ENCODE results near the gene TVP23B. TPM values are rescaled to one million over a fixed set of nuclear protein-coding genes. Genes with fewer than 3 reads are reported as not detected.
"Not testable (repeated sequence)": the region's sequence is repeated elsewhere in the genome, so short reads cannot be mapped to it uniquely, and the experiment has no call there.

TVP23B gene
- total RNA-seq, 1 donor from 2014 or later = 42.6 TPM

DNA sequence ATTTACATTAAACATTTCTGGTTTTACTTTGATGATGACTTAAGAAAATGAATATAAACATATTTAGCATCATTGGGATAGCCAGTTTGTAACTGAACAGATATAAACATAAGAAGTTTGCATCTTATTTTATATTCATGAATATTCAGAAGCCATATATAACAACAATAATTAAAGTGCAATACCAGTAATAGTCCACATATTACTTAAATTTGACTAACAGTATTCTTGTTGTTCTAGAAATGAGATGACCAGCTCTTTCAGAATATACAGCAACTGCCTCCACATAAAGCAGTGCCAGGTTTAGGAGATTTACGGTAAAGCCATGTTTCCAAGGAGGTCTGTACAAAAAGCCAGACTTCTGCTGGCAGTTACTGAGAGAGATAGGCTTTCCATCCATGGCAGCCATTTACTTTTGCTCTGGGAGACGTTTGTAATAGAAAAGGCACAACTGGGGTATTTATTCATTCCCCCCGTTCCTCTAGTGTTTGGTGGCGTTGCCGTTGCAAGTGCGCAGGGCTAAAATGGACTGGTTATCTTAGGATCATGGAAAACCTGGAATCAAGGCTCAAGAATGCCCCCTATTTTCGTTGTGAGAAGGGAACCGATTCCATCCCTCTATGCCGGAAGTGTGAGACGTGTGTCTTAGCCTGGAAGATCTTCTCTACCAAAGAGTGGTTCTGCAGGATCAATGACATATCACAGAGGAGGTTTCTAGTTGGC, 37.1 kb upstream of the TVP23B start, which contains the start of gene FBXW10:
FBXW10 (plus strand) TSS at position 356 of the 723 bp plus-strand sequence; CDS start at position 547, 191 bp downstream.
- not testable (repeated sequence) for H3K4me3 Mint-ChIP-seq (ENCODE audit: unreplicated experiment); H3K4me1 ChIP-seq (ENCODE audit: insufficient read depth, low read length); H3K27me3 ChIP-seq (ENCODE audit: insufficient read depth, low read length); H3K36me3 Mint-ChIP-seq (ENCODE audit: low read depth, unreplicated experiment); H3K27ac Mint-ChIP-seq (ENCODE audit: unreplicated experiment); H3K4me3 ChIP-seq (ENCODE audit: insufficient read depth, low read depth, low read length); H3K9ac ChIP-seq (ENCODE audit: low read length); H3K9me3 ChIP-seq (ENCODE audit: insufficient read depth, low read depth, low read length); H3K9me3 Mint-ChIP-seq (ENCODE audit: unreplicated experiment); FAIRE-seq; H3K36me3 ChIP-seq (ENCODE audit: insufficient read depth, low read length); H2AFZ ChIP-seq (ENCODE audit: low read depth, low read length); H3K79me2 ChIP-seq (ENCODE audit: insufficient read depth, low read length); DNase-seq (ENCODE audit: low read depth); H4K20me1 ChIP-seq (ENCODE audit: insufficient read depth, low read length); H3K27me3 Mint-ChIP-seq (ENCODE audit: low read depth, unreplicated experiment); H3K4me1 Mint-ChIP-seq (ENCODE audit: low read depth, unreplicated experiment); H3K27ac ChIP-seq (ENCODE audit: low read depth, low read length)
- peak within 1 kb of the TSS; percentile 65 for H3K4me2 ChIP-seq (ENCODE audit: low read length)

GRCh38 chr17:18744726-18745125, 36.3 kb upstream of the TVP23B start:
- H3K4me2 ChIP-seq (ENCODE audit: low read length); H3K4me3 Mint-ChIP-seq (ENCODE audit: unreplicated experiment); H3K27me3 Mint-ChIP-seq (ENCODE audit: low read depth, unreplicated experiment); DNase-seq (ENCODE audit: low read depth); FAIRE-seq; H3K4me1 ChIP-seq (ENCODE audit: insufficient read depth, low read length); H3K36me3 Mint-ChIP-seq (ENCODE audit: low read depth, unreplicated experiment); H3K36me3 ChIP-seq (ENCODE audit: insufficient read depth, low read length); H3K27me3 ChIP-seq (ENCODE audit: insufficient read depth, low read length); H3K4me3 ChIP-seq (ENCODE audit: insufficient read depth, low read depth, low read length); H3K27ac Mint-ChIP-seq (ENCODE audit: unreplicated experiment); H3K27ac ChIP-seq (ENCODE audit: low read depth, low read length); H3K9ac ChIP-seq (ENCODE audit: low read length); H2AFZ ChIP-seq (ENCODE audit: low read depth, low read length); H3K4me1 Mint-ChIP-seq (ENCODE audit: low read depth, unreplicated experiment); H3K79me2 ChIP-seq (ENCODE audit: insufficient read depth, low read length); H3K9me3 Mint-ChIP-seq (ENCODE audit: unreplicated experiment); H3K9me3 ChIP-seq (ENCODE audit: insufficient read depth, low read depth, low read length); H4K20me1 ChIP-seq (ENCODE audit: insufficient read depth, low read length): not testable (repeated sequence)

DNA sequence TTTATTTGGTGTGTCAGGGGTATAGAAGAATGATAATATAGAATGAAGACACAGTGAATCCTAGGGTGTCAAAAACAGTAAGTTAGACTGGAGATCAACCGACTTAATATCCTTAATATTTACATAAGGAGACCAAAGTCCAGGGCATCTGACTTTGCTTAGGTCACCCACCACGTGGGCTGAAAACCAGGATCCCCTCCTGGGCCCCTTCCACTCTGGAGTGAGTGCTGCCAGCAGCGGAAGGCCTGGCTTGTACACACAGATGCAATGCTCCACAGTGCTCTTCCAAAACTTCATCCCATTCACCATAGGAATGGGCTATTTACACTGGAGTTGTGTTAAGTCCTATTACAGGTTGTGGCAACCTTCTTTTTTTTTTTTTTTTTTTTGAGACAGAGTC, 34.4 kb upstream of the TVP23B start:
- not testable (repeated sequence) for H3K79me2 ChIP-seq (ENCODE audit: insufficient read depth, low read length); DNase-seq (ENCODE audit: low read depth); H3K27ac ChIP-seq (ENCODE audit: low read depth, low read length); H4K20me1 ChIP-seq (ENCODE audit: insufficient read depth, low read length); H3K36me3 Mint-ChIP-seq (ENCODE audit: low read depth, unreplicated experiment); H3K4me3 ChIP-seq (ENCODE audit: insufficient read depth, low read depth, low read length); H3K4me1 ChIP-seq (ENCODE audit: insufficient read depth, low read length); H3K4me3 Mint-ChIP-seq (ENCODE audit: unreplicated experiment); H3K36me3 ChIP-seq (ENCODE audit: insufficient read depth, low read length); H3K4me1 Mint-ChIP-seq (ENCODE audit: low read depth, unreplicated experiment); FAIRE-seq; H3K4me2 ChIP-seq (ENCODE audit: low read length); H3K9me3 ChIP-seq (ENCODE audit: insufficient read depth, low read depth, low read length); H3K27me3 Mint-ChIP-seq (ENCODE audit: low read depth, unreplicated experiment); H3K9ac ChIP-seq (ENCODE audit: low read length); H2AFZ ChIP-seq (ENCODE audit: low read depth, low read length); H3K27me3 ChIP-seq (ENCODE audit: insufficient read depth, low read length); H3K27ac Mint-ChIP-seq (ENCODE audit: unreplicated experiment); H3K9me3 Mint-ChIP-seq (ENCODE audit: unreplicated experiment)

DNA sequence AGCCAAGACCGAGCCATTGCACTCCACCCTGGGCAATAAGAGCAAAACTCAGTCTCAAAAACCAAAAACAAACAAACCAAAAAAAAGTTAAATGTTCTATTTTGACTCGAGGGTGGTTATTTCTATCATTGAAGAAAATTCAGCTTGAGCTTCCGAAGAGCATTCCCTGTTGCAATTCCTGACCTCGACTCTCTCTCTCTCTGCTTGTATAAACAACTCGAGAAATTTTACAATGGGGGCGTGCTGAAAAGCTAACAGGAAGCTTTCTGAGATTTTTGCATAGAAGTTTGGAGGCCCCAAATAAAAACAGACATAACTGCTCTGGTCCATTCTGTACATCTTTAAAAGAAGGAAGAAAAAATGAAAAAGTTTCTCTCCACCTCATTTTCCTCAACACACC, 33.5 kb upstream of the TVP23B start:
- H3K27me3 Mint-ChIP-seq (ENCODE audit: low read depth, unreplicated experiment); H3K27ac Mint-ChIP-seq (ENCODE audit: unreplicated experiment); H3K4me1 Mint-ChIP-seq (ENCODE audit: low read depth, unreplicated experiment); H2AFZ ChIP-seq (ENCODE audit: low read depth, low read length); H3K9me3 ChIP-seq (ENCODE audit: insufficient read depth, low read depth, low read length); H3K4me1 ChIP-seq (ENCODE audit: insufficient read depth, low read length); H3K36me3 Mint-ChIP-seq (ENCODE audit: low read depth, unreplicated experiment); H3K4me3 ChIP-seq (ENCODE audit: insufficient read depth, low read depth, low read length); H3K27me3 ChIP-seq (ENCODE audit: insufficient read depth, low read length); H3K27ac ChIP-seq (ENCODE audit: low read depth, low read length); DNase-seq (ENCODE audit: low read depth); H3K36me3 ChIP-seq (ENCODE audit: insufficient read depth, low read length); H3K4me3 Mint-ChIP-seq (ENCODE audit: unreplicated experiment); H3K9ac ChIP-seq (ENCODE audit: low read length); FAIRE-seq; H4K20me1 ChIP-seq (ENCODE audit: insufficient read depth, low read length); H3K9me3 Mint-ChIP-seq (ENCODE audit: unreplicated experiment); H3K4me2 ChIP-seq (ENCODE audit: low read length); H3K79me2 ChIP-seq (ENCODE audit: insufficient read depth, low read length): not testable (repeated sequence)

- not testable (repeated sequence) for H3K27me3 ChIP-seq (ENCODE audit: insufficient read depth, low read length); H3K4me1 Mint-ChIP-seq (ENCODE audit: low read depth, unreplicated experiment); H3K9me3 ChIP-seq (ENCODE audit: insufficient read depth, low read depth, low read length); H3K27ac Mint-ChIP-seq (ENCODE audit: unreplicated experiment); H3K27ac ChIP-seq (ENCODE audit: low read depth, low read length); H4K20me1 ChIP-seq (ENCODE audit: insufficient read depth, low read length); DNase-seq (ENCODE audit: low read depth); FAIRE-seq; H3K4me1 ChIP-seq (ENCODE audit: insufficient read depth, low read length); H3K4me3 Mint-ChIP-seq (ENCODE audit: unreplicated experiment); H3K4me3 ChIP-seq (ENCODE audit: insufficient read depth, low read depth, low read length); H3K9ac ChIP-seq (ENCODE audit: low read length); H2AFZ ChIP-seq (ENCODE audit: low read depth, low read length); H3K9me3 Mint-ChIP-seq (ENCODE audit: unreplicated experiment); H3K36me3 Mint-ChIP-seq (ENCODE audit: low read depth, unreplicated experiment); H3K79me2 ChIP-seq (ENCODE audit: insufficient read depth, low read length); H3K4me2 ChIP-seq (ENCODE audit: low read length); H3K36me3 ChIP-seq (ENCODE audit: insufficient read depth, low read length); H3K27me3 Mint-ChIP-seq (ENCODE audit: low read depth, unreplicated experiment)
Observed at GRCh38 chr17:18750242-18750641, 30.7 kb upstream of the TVP23B start.

DNA sequence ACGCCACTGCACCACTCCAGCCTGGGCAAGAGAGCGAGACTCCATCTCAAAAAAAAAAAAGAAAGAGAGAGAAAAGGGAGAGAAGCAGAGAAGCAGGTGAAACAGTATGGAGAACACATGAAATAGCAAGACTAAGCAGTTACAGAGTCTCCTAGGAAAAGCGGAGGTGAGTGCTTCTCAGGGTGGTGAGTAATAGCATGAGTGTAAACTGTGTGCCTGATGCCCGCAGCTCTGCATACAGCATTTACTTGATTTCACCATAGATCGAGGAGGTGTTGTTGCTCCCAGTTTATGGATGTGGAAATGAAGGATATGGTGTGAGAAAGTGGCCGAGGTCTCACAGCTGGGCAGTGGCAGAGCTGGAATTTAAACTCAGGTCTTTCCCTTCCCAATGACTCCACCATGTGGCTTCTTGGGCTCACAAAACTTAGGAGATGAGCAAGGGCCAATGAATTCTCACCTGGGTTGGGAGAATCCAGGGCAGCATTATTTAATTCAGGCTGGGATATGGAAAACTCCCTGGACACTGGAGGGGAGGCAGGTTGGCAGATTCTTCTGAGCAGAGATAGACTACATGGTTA, 27.1 kb upstream of the TVP23B start:
- DNase-seq (ENCODE audit: low read depth); H3K4me3 Mint-ChIP-seq (ENCODE audit: unreplicated experiment); H3K9me3 ChIP-seq (ENCODE audit: insufficient read depth, low read depth, low read length); H4K20me1 ChIP-seq (ENCODE audit: insufficient read depth, low read length); H3K4me1 ChIP-seq (ENCODE audit: insufficient read depth, low read length); FAIRE-seq; H3K36me3 Mint-ChIP-seq (ENCODE audit: low read depth, unreplicated experiment); H3K27me3 ChIP-seq (ENCODE audit: insufficient read depth, low read length); H2AFZ ChIP-seq (ENCODE audit: low read depth, low read length); H3K79me2 ChIP-seq (ENCODE audit: insufficient read depth, low read length); H3K4me2 ChIP-seq (ENCODE audit: low read length); H3K36me3 ChIP-seq (ENCODE audit: insufficient read depth, low read length); H3K27ac Mint-ChIP-seq (ENCODE audit: unreplicated experiment); H3K9me3 Mint-ChIP-seq (ENCODE audit: unreplicated experiment); H3K27me3 Mint-ChIP-seq (ENCODE audit: low read depth, unreplicated experiment); H3K27ac ChIP-seq (ENCODE audit: low read depth, low read length); H3K4me1 Mint-ChIP-seq (ENCODE audit: low read depth, unreplicated experiment); H3K4me3 ChIP-seq (ENCODE audit: insufficient read depth, low read depth, low read length); H3K9ac ChIP-seq (ENCODE audit: low read length): not testable (repeated sequence)

Data from astrocyte (in vitro differentiated cells and primary cell).